ENCODE measurements around the gene HIP1R.

The HIP1R gene

DNA sequence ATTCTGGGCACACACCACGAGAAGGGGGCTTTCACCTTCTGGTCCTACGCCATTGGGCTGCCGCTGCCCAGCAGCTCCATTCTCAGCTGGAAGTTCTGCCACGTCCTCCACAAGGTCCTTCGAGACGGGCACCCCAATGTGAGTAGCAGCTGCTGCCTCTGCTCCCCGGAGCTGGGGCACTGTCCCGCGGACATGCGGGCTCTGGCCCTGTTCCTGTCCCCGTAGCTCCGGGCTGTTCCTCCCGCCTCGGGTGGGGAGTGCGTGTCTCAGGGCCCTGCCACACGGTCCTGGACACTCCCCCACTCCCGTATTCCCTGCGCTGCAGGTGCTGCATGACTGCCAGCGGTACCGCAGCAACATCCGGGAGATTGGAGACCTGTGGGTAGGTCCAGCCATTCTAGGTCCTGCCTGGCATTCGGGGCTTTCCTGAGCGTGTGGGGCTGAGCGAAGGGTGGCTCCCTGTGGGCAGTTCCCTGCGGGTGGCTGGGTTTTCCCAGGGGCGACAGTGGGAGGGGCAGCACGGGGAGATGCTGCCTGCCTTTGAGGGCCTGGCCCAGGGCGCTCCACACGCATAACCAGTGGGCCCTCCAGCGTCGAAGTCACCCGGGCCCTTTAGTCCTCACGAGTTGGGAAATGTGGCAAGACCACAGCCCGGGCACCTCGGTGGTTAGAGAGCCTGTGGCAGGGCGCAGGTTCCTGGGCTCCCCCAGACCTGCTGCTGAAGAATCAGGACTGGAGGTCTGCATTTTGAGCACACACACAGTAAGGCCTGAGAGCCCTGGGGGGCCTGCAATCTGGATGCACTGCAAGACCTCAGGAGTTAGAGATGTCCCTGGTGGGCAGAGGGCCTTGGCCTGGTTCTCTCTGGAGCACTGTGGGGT is 13.5 kb downstream of the HIP1R start:
- DNase-seq, result no peak

DNA sequence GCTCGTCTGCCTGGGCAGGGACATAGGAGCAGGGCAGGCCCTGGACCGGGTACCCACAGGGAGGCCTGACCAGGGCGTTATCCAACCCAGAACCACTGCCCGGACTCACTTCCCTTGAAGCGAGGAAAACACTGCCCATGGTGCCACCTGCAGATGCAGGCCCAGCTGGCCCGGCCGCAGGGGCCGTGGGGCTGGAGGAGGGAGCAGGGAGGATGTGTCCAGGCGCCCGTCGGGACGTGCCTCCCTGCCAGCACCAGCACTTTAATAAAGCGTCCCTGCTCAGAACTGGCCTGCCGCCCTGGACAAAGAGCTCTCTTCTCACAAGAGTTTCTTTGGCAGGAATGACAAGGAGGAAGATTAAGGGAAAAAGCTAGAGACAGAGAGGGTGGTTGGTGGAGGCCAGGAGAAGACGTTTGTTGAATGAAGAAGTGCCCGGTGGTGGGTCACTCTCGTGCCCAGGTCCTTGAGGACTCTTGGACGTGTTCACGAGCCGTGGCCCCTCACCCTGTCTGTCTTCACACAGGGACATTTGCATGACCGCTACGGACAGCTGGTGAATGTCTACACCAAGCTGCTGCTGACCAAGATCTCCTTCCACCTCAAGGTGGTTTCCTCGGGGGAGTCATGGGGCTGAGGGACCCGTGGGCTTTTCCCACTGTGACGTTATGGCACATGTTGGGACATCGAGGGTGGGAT is 14.2 kb downstream of the HIP1R start:
- DNase-seq, result no peak

DNA sequence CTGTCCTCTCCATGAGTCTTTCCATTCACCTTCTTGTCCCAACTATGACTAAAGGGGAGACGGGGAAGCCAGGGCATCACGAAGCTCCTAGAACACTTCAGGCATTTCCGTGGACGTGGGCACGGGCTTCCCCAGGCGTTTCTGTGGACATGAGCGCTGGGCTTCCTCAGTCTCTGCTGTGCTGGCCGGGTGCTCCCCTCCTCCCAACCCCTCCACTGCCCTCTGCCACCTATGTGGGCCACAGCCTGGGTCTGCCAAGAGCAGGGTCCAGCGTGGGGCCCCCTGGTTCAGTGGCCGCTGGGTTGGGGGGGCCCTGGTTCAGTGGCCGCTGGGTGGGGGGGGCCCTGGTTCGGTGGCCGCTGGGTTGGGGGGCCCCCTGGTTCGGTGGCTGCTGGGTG is 14.8 kb downstream of the HIP1R start:
- DNase-seq, result no peak

DNA sequence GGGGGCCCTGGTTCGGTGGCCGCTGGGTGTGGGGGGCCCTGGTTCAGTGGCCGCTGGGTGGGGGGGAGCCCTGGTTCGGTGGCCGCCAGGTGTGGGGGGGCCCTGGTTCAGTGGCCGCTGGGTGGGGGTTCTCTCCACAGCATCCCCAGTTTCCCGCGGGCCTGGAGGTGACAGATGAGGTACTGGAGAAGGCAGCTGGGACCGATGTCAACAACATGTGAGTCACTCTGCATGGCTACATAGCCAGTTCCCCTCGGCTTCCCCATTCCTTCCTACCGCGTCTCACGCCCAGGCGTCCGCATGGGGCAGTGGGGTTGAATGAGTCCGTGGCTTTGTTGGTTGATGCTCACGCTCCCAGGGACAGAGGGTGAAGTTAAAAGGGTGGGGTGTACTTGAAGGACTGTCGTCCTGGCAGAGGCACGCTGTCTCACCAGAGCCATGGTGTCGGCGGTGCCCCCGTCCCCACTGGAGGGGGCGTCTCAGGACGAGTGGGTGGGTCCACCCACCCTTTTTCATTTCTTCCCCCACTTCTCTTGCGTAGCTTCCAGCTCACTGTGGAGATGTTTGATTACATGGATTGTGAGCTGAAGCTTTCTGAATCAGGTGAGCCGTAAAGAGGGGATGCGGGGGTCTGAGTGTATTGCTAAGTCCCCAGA is 15.6 kb downstream of the HIP1R start:
- DNase-seq, result no peak

DNA sequence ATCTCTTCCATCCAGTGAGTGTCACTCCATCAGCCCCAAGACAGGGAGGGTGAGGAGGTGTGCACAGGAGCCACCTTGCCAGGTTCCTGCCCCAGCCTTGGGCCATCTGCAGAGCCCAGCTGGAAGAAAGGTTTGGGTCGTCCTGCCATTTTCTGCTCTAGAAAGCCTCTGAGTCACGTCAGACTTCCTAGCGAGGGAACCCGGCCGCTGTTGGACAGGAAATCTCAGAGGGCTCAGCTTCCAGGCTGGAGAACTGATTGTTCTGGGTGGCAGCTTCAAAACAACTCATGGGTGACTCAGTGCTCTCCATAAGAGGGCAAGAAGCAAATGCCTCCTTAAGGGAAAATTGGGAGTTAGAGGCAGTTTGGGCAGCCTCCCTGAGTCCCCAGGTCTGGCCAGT is 16.6 kb downstream of the HIP1R start:
- no peak for DNase-seq

DNA sequence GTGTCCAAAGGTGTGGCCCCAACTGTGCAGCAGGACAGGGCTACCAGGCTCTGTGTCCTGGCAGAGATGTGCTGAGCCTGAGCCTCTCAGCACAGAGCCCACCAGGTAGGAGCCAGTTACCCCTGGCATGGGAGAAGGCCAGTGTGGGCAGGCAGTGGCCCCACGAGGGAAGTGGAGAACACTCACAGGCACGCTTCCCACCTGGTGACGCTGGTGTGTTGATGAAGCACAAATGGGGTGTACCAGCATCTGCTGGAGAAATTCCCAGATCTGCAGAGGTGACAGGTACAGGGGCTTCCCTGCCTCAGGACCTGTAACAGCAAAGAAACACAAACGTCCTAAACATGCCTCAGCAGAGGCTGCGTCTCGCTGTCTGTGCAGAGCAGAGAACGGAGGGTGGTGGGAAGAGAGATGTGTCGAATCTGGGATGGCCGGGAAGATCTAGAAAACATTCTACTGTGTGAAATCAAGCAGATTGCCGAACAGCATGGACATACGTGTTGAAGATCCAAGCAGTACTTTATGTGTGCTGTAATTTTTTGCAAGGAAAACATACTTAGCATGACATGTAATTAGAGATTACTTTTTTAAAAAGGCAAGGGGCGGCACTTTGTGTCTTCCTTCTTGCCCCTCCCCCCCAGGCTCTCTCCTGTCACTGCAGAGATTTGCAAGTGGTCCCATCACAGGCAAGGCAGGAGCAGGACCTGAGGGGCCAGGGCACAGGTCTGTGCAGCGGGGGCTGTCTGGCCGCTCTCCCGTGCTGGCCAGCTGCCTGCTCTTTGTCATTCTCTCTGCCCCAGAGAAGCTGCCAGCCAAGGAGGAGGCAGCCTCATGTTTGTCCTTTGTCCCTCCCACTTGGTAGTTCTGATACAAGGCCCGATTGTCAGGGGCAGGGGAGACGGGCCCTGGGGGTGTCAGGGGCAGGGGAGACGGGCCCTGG is 17.3 kb downstream of the HIP1R start:
- no peak for DNase-seq

DNA sequence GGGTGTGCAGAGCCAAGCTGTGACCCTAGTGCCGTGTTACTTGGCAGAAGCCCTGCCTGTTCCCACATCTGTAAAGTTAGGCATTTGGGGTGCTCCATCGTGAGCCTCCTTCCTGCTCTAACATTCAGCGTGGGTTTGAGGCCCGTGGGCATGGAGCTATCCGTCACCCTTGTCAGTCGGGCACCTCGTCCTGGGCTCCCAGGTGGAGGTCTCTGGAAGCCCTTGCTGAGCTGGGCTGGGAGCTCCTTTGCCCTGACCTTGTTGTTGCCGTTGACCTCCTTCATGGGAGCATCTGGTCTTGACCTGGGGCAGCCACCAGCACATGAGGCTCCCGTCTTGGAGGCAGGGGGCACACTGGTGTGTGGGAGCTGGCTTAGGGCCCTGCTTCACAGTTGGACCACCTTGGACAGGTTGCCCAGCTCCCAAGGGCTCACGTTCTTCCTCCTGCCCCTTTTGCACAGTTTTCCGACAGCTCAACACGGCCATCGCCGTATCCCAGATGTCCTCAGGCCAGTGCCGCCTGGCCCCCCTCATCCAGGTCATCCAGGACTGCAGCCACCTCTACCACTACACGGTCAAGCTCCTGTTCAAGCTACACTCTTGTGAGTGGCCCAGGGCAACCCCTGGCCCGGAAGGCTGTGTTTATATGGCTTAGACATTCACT is 18.5 kb downstream of the HIP1R start:
- no peak for DNase-seq

DNA sequence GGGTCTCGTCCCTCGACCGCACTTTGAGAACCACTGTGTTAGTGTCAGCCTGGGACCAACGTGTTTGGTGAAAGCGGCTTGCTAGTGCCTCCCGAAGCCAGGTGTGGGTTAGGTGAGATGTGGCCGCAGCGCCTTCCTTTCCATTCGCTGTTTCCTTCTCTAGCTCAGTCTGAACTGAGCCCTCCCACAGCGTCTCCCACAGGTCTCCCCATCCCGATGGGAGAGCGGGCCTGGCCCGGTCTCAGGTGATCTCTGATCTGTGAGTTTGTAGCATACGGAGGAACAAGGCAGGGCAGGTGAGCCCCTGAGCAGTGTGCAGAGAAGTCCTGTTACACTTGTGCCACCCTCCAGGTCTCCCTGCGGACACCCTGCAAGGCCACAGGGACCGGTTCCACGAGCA is 19.3 kb downstream of the HIP1R start:
- no peak for DNase-seq

DNA sequence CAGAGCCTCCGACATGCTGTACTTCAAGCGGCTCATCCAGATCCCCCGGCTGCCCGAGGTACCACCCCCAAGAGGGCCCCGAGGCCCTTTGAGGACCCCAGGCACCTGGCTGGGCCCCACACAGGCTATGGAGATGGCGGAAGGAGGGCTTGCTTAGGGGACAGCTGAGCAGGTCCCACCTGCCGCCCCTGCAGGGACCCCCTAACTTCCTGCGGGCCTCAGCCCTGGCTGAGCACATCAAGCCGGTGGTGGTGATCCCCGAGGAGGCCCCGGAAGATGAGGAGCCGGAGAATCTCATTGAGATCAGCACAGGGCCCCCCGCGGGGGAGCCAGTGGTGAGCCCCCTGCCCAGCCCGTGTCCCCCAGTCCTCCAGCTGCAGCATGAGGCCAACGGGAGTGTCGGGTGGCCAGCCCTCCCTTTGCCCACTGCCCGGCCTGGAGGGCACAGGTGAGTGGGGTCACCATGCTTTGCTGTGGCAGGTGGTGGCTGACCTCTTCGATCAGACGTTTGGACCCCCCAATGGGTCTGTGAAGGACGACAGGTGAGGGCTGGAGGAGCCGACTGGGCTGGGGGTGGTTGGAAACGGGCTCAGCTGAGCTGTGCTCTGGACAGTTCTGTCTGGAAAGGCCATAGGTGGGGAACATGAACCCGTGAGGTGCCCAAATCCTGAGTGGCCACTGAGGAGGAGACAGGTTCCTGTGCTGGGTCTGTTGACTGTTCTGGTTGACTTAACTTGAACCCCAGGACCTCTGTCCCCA is 20.0 kb downstream of the HIP1R start:
- no peak for DNase-seq

DNA sequence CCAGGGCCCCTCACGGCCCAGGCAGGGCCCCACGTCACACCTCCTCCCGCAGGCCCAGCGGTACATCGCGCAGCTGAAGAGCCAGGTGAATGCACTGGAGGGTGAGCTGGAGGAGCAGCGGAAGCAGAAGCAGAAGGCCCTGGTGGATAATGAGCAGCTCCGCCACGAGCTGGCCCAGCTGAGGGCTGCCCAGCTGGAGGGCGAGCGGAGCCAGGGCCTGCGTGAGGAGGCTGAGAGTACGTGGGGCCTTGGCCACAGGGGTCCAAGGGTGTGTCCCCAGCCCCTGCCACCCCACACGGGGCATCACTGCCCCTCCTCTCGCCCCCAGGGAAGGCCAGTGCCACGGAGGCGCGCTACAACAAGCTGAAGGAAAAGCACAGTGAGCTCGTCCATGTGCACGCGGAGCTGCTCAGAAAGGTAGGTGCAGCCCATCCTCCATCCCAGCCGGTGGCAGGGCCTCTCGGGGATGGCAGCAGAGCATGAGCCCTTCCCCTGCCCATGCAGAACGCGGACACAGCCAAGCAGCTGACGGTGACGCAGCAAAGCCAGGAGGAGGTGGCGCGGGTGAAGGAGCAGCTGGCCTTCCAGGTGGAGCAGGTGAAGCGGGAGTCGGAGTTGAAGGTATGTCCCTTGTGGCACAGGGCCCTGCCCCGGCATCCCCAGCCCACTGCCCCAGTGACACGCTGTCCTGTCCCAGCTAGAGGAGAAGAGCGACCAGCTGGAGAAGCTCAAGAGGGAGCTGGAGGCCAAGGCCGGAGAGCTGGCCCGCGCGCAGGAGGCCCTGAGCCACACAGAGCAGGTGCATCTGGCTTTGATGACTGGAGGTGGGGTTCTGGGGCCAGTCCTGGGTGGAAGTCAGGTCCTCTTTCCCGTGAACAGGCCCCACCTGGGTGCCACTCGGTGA is 20.9 kb downstream of the HIP1R start:
- DNase-seq, result no peak

DNA sequence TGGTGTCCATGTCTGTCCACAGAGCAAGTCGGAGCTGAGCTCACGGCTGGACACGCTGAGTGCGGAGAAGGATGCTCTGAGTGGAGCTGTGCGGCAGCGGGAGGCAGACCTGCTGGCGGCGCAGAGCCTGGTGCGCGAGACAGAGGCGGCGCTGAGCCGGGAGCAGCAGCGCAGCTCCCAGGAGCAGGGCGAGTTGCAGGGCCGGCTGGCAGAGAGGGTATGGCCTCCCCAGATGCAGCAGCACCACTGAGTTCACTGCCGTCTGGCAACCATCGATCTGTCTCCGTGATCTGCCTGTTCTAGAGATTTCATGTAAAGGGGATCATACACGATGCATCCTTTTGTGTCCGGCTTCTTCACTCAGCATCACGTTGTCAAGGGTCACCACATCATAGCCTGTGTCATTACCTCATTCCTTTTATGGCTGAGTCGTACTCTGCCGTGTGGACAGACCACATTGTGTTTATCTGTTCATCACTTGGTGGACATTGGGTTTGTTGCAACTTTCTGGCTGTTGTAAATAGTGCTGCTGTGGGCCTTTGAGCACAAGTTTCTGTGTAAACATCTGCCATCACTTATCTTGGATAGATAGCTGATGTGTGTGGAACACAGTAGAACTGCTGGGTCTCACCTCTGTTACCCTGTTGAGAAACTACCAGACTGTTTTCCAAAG is 21.9 kb downstream of the HIP1R start:
- DNase-seq, result no peak

DNA sequence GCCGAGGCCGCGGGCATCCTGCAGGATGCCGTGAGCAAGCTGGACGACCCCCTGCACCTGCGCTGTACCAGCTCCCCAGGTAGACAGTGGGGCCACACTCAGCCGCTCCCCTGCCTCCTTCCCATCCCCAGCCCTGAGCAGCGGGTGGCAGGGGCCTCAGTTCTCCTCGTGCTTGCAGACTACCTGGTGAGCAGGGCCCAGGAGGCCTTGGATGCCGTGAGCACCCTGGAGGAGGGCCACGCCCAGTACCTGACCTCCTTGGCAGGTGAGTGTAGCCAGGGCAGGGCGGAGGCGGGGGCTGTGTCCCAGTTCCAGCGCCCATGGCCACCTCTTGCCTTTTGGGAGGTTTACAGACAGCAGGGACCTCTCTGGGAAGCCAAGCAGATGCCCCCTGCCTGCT is 22.9 kb downstream of the HIP1R start:
- DNase-seq, result no peak

DNA sequence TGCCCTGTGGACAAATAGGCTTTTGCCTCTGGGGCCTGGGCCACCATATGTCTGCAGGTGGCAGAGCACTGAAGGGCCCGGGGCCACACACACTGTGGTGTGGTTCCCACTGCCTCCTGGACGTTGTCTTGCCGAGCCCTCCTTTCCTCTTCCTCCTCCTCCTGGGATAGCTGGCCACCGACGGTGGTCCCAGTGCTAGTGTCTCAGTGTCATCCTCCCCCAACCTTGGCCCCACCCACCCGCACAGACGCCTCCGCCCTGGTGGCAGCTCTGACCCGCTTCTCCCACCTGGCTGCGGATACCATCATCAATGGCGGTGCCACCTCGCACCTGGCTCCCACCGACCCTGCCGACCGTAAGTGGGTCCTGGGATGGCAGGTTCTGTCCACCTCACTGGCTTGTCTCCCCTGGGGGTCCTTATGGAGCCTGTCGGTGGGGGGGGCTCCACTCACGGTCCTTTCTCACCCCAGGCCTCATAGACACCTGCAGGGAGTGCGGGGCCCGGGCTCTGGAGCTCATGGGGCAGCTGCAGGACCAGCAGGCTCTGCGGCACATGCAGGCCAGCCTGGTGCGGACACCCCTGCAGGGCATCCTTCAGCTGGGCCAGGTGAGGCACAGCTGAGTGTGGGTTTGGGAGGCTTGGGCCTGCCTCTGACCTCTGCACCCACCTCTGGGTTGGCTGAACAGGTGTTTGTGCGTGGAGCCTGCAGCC is 23.5 kb downstream of the HIP1R start:
- DNase-seq, result no peak

DNA sequence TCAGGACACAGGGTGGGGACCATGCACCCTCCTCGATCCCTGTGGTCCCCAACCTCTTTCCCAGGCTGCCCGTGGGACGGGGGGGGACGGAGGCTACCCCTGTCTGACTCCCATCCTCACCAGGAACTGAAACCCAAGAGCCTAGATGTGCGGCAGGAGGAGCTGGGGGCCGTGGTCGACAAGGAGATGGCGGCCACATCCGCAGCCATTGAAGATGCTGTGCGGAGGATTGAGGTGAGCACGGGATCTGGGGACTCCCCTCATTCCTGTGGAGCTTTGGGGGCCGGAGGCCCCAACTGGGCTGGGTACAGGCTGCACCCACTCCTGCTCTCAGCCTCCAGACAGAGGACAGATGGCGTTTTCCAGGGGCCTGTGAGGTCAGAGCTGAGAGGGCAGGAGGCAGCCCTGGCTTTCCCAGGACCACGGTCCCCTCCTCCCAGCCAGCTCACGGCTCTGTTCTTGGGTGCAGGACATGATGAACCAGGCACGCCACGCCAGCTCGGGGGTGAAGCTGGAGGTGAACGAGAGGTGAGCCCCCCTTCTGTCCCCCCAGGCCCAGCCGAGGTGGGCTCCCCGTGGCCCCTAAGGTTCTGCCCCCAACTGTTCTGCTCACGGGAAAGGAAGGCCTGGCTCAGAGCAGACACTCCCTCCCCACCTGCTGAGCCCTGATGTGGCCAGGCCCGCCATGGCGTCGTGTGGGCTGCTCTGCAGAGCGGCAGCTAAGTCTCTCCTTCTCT is 24.2 kb downstream of the HIP1R start:
- no peak for DNase-seq

DNA sequence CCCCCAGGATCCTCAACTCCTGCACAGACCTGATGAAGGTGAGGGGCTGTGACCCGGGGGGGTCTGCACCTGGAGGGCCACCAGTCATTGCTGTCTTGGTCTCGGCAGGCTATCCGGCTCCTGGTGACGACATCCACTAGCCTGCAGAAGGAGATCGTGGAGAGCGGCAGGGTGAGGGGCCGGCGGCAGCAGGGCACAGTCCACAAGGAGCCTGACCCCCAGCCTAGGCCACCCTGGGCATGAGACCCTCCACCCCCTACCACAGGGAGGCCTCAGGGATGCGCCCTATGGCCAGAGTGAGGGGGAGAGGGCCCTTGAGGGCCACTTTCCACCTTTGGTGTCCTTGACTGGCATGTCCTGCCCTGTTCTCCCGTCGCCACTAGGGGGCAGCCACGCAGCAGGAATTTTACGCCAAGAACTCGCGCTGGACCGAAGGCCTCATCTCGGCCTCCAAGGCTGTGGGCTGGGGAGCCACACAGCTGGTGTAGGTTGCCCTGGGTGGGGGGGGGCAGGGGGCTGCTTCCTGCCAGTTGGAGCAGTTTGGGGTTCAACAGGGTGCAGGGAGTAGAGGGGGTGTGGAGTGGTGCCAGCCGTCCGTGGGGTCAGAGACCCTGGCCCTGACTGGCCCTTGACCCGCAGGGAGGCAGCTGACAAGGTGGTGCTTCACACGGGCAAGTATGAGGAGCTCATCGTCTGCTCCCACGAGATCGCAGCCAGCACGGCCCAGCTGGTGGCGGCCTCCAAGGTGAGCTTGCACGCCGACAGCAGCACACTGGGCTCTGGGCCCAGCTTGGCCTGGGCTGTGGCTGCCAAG is 25.0 kb downstream of the HIP1R start:
- peak; percentile 85 for DNase-seq

DNA sequence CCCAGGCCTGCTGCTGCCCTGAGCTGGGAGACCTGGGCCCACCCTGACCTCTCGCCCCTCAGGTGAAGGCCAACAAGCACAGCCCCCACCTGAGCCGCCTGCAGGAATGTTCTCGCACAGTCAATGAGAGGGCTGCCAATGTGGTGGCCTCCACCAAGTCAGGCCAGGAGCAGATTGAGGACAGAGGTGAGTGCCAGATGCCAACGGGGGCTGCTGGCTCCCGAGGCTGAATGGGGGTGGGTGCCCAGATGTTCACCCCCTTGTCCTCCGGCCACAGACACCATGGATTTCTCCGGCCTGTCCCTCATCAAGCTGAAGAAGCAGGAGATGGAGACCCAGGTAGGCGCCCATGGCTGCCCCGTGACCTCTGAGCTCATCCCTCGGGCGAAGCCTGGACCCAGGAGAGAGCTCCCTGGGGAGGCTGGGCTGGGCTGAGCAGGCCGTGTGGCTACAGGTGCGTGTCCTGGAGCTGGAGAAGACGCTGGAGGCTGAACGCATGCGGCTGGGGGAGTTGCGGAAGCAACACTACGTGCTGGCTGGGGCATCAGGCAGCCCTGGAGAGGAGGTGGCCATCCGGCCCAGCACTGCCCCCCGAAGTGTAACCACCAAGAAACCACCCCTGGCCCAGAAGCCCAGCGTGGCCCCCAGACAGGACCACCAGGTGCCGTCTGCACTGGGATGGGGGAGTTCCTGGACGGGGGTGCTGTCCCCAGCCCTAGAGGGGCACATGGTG is 25.8 kb downstream of the HIP1R start:
- no peak for DNase-seq

DNA sequence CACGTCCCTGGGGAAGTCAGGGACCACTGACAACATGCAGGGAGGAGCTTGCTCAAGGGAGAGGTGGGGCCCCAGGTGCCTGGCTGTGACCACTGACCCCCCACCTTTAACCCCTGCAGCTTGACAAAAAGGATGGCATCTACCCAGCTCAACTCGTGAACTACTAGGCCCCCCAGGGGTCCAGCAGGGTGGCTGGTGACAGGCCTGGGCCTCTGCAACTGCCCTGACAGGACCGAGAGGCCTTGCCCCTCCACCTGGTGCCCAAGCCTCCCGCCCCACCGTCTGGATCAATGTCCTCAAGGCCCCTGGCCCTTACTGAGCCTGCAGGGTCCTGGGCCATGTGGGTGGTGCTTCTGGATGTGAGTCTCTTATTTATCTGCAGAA is 26.3 kb downstream of the HIP1R start:
- no peak for DNase-seq

Data from RPMI8226 (cell line).